Activated naive CD8-positive, alpha-beta T cell treated with anti-CD3 and anti-CD28 coated beads, Interleukin-2, amount 10 ng/mL, durations not matched to agents 7 days and 5 days (primary cell): ENCODE results near the gene CDYL. TPM values are rescaled to one million over a fixed set of nuclear protein-coding genes. Genes with fewer than 3 reads are reported as not detected.

Source experiments
- ATAC-seq: fragments of 150-1000 bp; cut with Tn5 transposase; one replicate; pipeline ENCODE4 v1.10.0; 2021; ENCODE audit warnings: low read depth, moderate library complexity
- POLR2A ChIA-PET: fragments of 350-600 bp; sonication (Branson Sonifier 250); formaldehyde crosslinking; loops from one replicate; lab custom pipeline; 2021; ENCODE audit warnings: antibody characterized with exemption; lab: Charles Lee
- DNase-seq: peaks from one replicate; pipeline ENCODE4 v3.0.0; 2021
- H3K27ac Mint-ChIP-seq: one replicate; pipeline ENCODE4 v1.8.0; 2022; ENCODE audit warnings: mild to moderate bottlenecking, mixed read lengths
- H3K27me3 Mint-ChIP-seq: one replicate; pipeline ENCODE4 v1.8.0; 2022; ENCODE audit warnings: mild to moderate bottlenecking, moderate library complexity, mixed read lengths
- H3K36me3 Mint-ChIP-seq: one replicate; pipeline ENCODE4 v1.8.0; 2021; ENCODE audit warnings: mild to moderate bottlenecking, mixed read lengths
- H3K4me1 Mint-ChIP-seq: one replicate; pipeline ENCODE4 v1.8.0; 2021; ENCODE audit warnings: mixed read lengths
- H3K4me3 Mint-ChIP-seq: one replicate; pipeline ENCODE4 v1.8.0; 2022; ENCODE audit warnings: mild to moderate bottlenecking, moderate library complexity, mixed read lengths
- H3K9me3 Mint-ChIP-seq: one replicate; pipeline ENCODE4 v1.8.0; 2021; ENCODE audit warnings: mixed read lengths
- total RNA-seq, 2 experiments: library from RNA; stranded (reverse); gene quantifications; one replicate each; pipeline ENCODE4 v1.2.3, GENCODE V29; 2021

The CDYL gene
- total RNA-seq, 2 experiments from 2014 or later, result 44.0 to 46.7 TPM

GRCh38 chr6:4906293-4907276, 130.4 kb downstream of the CDYL start:
- POLR2A ChIA-PET, result interaction anchor here (0.9 to 3.4 kb wide), 3 partner anchors 10 to 95 kb away, joined by 3 to 15 read pairs (median 6); no protein-coding TSS in a partner anchor
- Mint-ChIP-seq H3K27ac (peak overlapping the region; percentile 95), H3K36me3 (peaks cover 19% of the 10 kb centered on the region), H3K9me3 (no peaks in the 10 kb centered on the region), H3K4me3 (peak overlapping the region; percentile 83), H3K4me1 (peaks cover 41% of the 10 kb centered on the region), H3K27me3 (no peaks in the 10 kb centered on the region)
- DNase-seq (no peak), ATAC-seq (peak; percentile 57)

- H3K4me1 Mint-ChIP-seq, result peaks cover 39% of the 10 kb centered on the region
- peak; percentile 62 for ATAC-seq
Measured at GRCh38 chr6:4907602-4908001, 131.4 kb downstream of the CDYL start.

GRCh38 chr6:4908062-4908461, 131.9 kb downstream of the CDYL start:
- Mint-ChIP-seq H3K9me3 (no peaks in the 10 kb centered on the region), H3K4me3 (peak overlapping the region; percentile 83), H3K4me1 (peaks cover 38% of the 10 kb centered on the region), H3K27ac (peak overlapping the region; percentile 95), H3K36me3 (peaks cover 16% of the 10 kb centered on the region), H3K27me3 (no peaks in the 10 kb centered on the region)
- POLR2A ChIA-PET, result interaction anchor here (1.0 to 3.4 kb wide), 4 partner anchors 9 to 131 kb away, joined by 3 to 15 read pairs (median 4); no protein-coding TSS in a partner anchor
- ATAC-seq (no peak), DNase-seq (no peak)

More at GRCh38 chr6:4907602-4908001, 131.4 kb downstream of the CDYL start:
- Mint-ChIP-seq H3K4me3 (peak overlapping the region; percentile 83), H3K27ac (peak overlapping the region; percentile 95), H3K36me3 (peaks cover 17% of the 10 kb centered on the region), H3K9me3 (no peaks in the 10 kb centered on the region), H3K27me3 (no peaks in the 10 kb centered on the region)
- no peak for DNase-seq
- POLR2A ChIA-PET, result interaction anchor here (0.9 to 3.4 kb wide), 5 partner anchors 10 to 131 kb away, joined by 3 to 15 read pairs (median 4); no protein-coding TSS in a partner anchor

- DNase-seq (no peak), ATAC-seq (no peak)
- Mint-ChIP-seq H3K27ac (peak overlapping the region; percentile 74), H3K36me3 (peaks cover 14% of the 10 kb centered on the region), H3K4me3 (no peak overlapping the region), H3K4me1 (peaks cover 46% of the 10 kb centered on the region), H3K27me3 (no peaks in the 10 kb centered on the region), H3K9me3 (no peaks in the 10 kb centered on the region)
- POLR2A ChIA-PET, result no interaction called here
Measured at GRCh38 chr6:4909063-4909706, 133.0 kb downstream of the CDYL start.

DNA sequence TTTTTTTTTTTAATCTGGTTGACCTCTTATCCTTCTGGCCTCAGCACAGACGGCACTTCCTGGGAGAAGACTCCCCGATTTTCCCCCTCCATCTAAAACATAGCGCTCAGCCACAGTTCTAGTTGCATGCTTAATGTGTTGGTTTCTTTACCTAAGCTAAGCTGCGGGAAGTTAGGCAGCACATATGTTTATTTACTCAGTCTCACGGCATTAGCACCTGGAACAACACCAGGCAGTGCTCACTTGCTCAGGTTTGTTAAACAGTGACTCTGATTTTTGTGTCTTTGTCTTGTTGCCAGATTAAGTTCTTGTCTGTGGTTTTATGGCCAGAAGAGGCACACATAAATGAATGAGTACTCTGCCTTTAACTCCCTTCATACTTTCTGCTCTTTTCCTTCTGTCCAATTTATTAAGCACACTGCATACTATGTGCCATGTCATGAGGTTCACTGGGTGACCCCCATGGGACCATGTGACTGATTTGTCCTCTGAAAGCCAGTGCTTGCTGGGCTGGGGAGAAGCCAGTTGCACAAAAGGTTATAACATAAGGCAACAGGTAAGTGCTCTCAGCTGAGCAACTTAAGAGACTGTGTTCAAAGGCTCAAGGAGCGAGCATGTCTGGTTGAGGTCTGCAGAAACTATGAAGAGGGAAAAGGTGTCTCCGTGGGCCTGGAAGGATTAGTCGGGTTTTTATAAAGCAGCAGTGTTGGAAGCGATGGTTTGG, 134.0 kb downstream of the CDYL start:
- Mint-ChIP-seq H3K27ac (no peak overlapping the region), H3K27me3 (no peaks in the 10 kb centered on the region), H3K4me3 (no peak overlapping the region), H3K4me1 (peaks cover 55% of the 10 kb centered on the region), H3K36me3 (peaks cover 14% of the 10 kb centered on the region), H3K9me3 (no peaks in the 10 kb centered on the region)
- DNase-seq, result no peak
- ATAC-seq, result no peak
- POLR2A ChIA-PET, result no interaction called here

GRCh38 chr6:4912559-4912958, 136.4 kb downstream of the CDYL start:
- Mint-ChIP-seq H3K4me3 (no peak overlapping the region), H3K4me1 (peaks cover 57% of the 10 kb centered on the region), H3K27ac (no peak overlapping the region), H3K36me3 (peaks cover 22% of the 10 kb centered on the region), H3K27me3 (no peaks in the 10 kb centered on the region), H3K9me3 (no peaks in the 10 kb centered on the region)
- POLR2A ChIA-PET, result no interaction called here
- ATAC-seq, result no peak
- DNase-seq, result no peak

GRCh38 chr6:4913705-4914419, 137.7 kb downstream of the CDYL start:
- H3K4me3 Mint-ChIP-seq, result peak overlapping the region; percentile 52
- H3K27ac Mint-ChIP-seq, result peak overlapping the region; percentile 68
- ATAC-seq (no peak), DNase-seq (no peak)
- peaks cover 18% of the 10 kb centered on the region for H3K36me3 Mint-ChIP-seq
- peaks cover 52% of the 10 kb centered on the region for H3K4me1 Mint-ChIP-seq
- H3K9me3 Mint-ChIP-seq, result no peaks in the 10 kb centered on the region
- POLR2A ChIA-PET, result no interaction called here
- no peaks in the 10 kb centered on the region for H3K27me3 Mint-ChIP-seq

DNA sequence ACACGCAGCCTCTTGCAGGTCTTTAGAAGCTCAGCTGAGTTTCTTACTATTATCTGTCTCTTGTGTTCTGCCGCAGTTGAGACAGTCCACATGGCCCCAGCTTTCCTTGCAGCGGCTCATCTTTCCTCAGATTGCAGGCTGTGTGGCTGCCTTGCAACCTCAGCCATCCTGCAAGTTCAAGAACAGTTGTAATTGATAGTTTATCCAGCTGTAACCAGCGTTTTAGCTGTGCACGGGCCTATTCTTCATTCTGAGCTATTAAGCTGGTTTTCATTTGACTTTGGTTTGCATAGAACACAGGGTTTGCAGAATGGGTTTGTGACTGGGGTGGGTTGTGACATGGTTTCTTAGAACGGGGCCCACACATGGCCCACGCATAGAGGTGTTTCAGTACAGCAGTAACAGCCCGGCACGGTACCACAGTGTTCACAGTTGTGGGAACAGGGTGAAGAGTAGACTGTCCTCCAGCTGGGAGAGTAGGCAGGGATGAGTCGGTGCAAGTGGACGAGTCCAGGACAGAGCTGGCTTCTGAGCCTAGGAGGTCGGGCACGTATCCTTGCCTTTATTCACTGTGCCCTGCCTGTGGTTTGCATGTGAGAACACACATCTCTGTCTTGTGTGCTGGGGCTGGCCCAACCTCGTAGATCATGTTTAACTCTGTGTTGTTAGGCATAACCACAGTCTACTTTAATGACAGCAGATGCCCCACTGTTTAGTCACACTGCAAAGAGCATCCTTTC, 138.4 kb downstream of the CDYL start:
- POLR2A ChIA-PET, result no interaction called here
- Mint-ChIP-seq H3K4me3 (peak overlapping the region; percentile 52), H3K9me3 (no peaks in the 10 kb centered on the region), H3K4me1 (peaks cover 51% of the 10 kb centered on the region), H3K27me3 (no peaks in the 10 kb centered on the region), H3K36me3 (peaks cover 19% of the 10 kb centered on the region), H3K27ac (peak overlapping the region; percentile 68)
- ATAC-seq (peak; percentile 48), DNase-seq (no peak)

DNA sequence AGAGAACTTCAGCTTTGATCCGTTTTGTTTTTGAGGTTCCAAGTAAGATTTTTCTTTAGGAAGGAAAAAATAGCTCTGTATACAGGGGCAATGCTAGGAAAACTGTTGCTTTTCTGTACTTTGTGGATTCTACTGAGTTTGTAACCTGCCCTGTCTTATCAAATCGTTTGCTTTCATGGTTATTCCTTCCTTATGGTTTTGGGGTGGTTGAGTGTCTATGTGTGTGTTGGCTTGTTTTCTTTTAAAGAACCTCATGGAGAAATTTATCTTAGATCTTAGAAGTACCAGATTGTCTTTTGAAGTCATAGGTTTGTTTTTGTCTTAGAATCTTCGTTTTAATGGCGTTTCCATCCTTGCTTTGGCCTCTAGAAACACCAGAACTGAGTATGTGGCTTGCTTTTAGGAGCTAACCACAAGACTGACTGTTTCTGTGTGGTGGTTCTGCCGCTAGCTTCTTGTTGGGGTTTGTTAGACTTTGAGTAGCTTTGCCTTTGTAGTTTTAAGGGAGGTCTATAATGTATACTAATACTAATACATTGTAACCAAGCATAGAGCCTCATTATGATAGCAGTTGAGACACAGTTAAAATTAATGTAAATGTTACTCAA, 140.9 kb downstream of the CDYL start:
- DNase-seq, result no peak
- POLR2A ChIA-PET, result interaction anchor here (2.5 kb wide), 1 partner anchor 10 kb away, joined by 15 read pairs; no protein-coding TSS in a partner anchor
- Mint-ChIP-seq H3K36me3 (peaks cover 14% of the 10 kb centered on the region), H3K4me3 (peak overlapping the region; percentile 58), H3K9me3 (no peaks in the 10 kb centered on the region), H3K27me3 (no peaks in the 10 kb centered on the region), H3K4me1 (peaks cover 46% of the 10 kb centered on the region), H3K27ac (peak overlapping the region; percentile 88)
- ATAC-seq, result peak; percentile 76

- no peak for DNase-seq
- Mint-ChIP-seq H3K27me3 (no peaks in the 10 kb centered on the region), H3K4me1 (peaks cover 29% of the 10 kb centered on the region), H3K9me3 (no peaks in the 10 kb centered on the region), H3K4me3 (no peak overlapping the region), H3K27ac (no peak overlapping the region), H3K36me3 (peaks cover 13% of the 10 kb centered on the region)
- POLR2A ChIA-PET, result no interaction called here
- no peak for ATAC-seq
Measured at GRCh38 chr6:4920914-4921410, 144.8 kb downstream of the CDYL start.

DNA sequence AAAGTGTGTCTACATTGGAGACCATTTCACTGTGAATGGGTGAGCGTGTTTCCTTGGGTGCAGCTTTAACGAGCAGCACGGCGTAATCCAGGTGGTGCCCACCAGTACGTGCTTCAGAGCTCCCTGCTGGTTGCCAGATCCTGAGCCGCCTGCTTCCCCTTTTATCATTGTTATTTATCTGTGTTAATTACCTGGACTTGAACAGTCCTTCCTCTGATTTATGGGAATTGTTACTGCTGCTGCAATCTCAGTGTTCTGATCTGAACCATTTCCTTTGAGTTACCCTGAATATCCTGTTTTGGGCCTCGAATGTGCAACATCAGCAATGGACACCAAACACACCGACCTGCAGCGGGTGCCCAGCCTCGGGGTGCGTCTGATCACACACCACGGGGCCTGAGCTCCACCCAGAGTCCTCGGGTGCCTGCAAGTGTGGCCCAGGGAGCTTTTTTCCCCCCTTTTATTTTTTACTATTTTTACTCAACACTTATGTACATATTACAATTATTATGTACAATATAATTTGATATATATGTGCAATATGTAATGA, 146.4 kb downstream of the CDYL start:
- no peaks in the 10 kb centered on the region for H3K9me3 Mint-ChIP-seq
- ATAC-seq (no peak), DNase-seq (no peak)
- H3K27ac Mint-ChIP-seq, result no peak overlapping the region
- peaks cover 9% of the 10 kb centered on the region for H3K36me3 Mint-ChIP-seq
- H3K27me3 Mint-ChIP-seq, result no peaks in the 10 kb centered on the region
- H3K4me1 Mint-ChIP-seq, result peaks cover 15% of the 10 kb centered on the region
- no peak overlapping the region for H3K4me3 Mint-ChIP-seq
- POLR2A ChIA-PET, result no interaction called here
